Measurements from ENCODE around the gene OR2H2.

GRCh38 chr6:29593199-29593855 is 8.4 kb downstream of the OR2H2 start:
- TF ChIP-seq RAD21 (IDR thresholded peaks at IDR 0.05; ENCODE audit: low read depth) (no peak), TAF1 (IDR thresholded peaks at IDR 0.05; ENCODE audit: low read depth) (no peak), EP300 (IDR thresholded peaks at IDR 0.05; ENCODE audit: borderline replicate concordance) (no peak), YY1 (IDR thresholded peaks at IDR 0.05; ENCODE audit: low read depth) (no peak), MAX (IDR thresholded peaks at IDR 0.05) (no peak), FOXM1 (IDR thresholded peaks at IDR 0.05; ENCODE audit: borderline replicate concordance, low read depth) (no peak), NFIC (IDR thresholded peaks at IDR 0.05) (0 out of 2 replicates have a peak, but pooled peaks have one; percentile 21), CEBPB (IDR thresholded peaks at IDR 0.05) (no peak)
- TF ChIP-seq, protein P1, sequence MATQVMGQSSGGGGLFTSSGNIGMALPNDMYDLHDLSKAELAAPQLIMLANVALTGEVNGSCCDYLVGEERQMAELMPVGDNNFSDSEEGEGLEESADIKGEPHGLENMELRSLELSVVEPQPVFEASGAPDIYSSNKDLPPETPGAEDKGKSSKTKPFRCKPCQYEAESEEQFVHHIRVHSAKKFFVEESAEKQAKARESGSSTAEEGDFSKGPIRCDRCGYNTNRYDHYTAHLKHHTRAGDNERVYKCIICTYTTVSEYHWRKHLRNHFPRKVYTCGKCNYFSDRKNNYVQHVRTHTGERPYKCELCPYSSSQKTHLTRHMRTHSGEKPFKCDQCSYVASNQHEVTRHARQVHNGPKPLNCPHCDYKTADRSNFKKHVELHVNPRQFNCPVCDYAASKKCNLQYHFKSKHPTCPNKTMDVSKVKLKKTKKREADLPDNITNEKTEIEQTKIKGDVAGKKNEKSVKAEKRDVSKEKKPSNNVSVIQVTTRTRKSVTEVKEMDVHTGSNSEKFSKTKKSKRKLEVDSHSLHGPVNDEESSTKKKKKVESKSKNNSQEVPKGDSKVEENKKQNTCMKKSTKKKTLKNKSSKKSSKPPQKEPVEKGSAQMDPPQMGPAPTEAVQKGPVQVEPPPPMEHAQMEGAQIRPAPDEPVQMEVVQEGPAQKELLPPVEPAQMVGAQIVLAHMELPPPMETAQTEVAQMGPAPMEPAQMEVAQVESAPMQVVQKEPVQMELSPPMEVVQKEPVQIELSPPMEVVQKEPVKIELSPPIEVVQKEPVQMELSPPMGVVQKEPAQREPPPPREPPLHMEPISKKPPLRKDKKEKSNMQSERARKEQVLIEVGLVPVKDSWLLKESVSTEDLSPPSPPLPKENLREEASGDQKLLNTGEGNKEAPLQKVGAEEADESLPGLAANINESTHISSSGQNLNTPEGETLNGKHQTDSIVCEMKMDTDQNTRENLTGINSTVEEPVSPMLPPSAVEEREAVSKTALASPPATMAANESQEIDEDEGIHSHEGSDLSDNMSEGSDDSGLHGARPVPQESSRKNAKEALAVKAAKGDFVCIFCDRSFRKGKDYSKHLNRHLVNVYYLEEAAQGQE (IDR thresholded peaks at IDR 0.05; ENCODE audit: low read depth), result no peak
